Brain microvascular endothelial cell (primary cell): ENCODE measurements around the gene COG5.

Experiments used
- DNase-seq: peaks from one replicate; pipeline ENCODE4 v3.0.0-alpha.2; 2020
- H3K27ac ChIP-seq: fragments of 250-450 bp; sonication (Bioruptor Pico); 2 replicates; pipeline ENCODE4 v1.5.1; 2020; ENCODE audit warnings: mild to moderate bottlenecking, moderate library complexity
- H3K27me3 ChIP-seq: fragments of 250-450 bp; sonication (Bioruptor Pico); replicated peaks from 2 replicates; pipeline ENCODE4 v1.5.1; 2020; ENCODE audit warnings: mild to moderate bottlenecking
- H3K36me3 ChIP-seq: fragments of 250-450 bp; sonication (Bioruptor Pico); replicated peaks from 2 replicates; pipeline ENCODE4 v1.5.1; 2020; ENCODE audit warnings: mild to moderate bottlenecking
- H3K4me3 ChIP-seq: 2 replicates; pipeline ENCODE4 v1.5.1; 2011; ENCODE audit warnings: low read depth, mild to moderate bottlenecking, control low read depth, low read length, moderate library complexity
- CTCF ChIP-seq: IDR thresholded peaks from 2 replicates; pipeline ENCODE4 v1.5.1; 2011; ENCODE audit warnings: low read depth, mild to moderate bottlenecking, moderate library complexity, low read length, control low read depth, inconsistent platforms; ENCODE audit errors: missing control alignments
- in situ Hi-C: cut with HindIII; loops from 2 replicates; pipeline ENCODE4 v1.10.0; 2017; ENCODE audit warnings: low sequenced_read_pairs, low pct_ligation_motif_present

Gene COG5

GRCh38 chr7:107326061-107326460 is 237.7 kb downstream of the COG5 start:
- in situ Hi-C loops: no loop called here
- no peak overlapping the region for H3K4me3 ChIP-seq

DNA sequence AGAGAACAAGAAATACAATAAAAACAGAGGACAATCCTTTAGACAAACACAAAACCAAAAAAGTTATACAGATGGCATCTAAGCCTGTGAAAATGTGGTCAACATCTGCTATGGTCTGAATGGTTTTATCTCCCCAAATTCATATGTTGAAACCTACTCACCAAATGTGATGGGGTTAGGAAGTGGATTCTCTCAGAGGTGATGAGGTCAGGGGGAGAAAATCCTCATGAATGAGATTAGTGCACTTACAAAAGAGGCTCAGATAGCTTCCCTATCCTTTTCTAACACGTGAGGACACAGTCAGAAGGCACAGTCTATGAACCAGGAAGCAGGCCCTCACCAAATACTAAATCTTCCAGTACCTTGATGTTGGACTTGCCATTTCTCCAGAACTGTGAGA is 241.7 kb downstream of the COG5 start:
- Histone ChIP-seq H3K27me3 (no peaks in the 10 kb centered on the region), H3K36me3 (no peaks in the 10 kb centered on the region), H3K27ac (no peak overlapping the region), H3K4me3 (no peak overlapping the region)
- DNase-seq: no peak
- in situ Hi-C loops: no loop called here
- TF ChIP-seq CTCF: no peak

More at GRCh38 chr7:107326061-107326460, 237.7 kb downstream of the COG5 start:
- Histone ChIP-seq H3K36me3 (no peaks in the 10 kb centered on the region), H3K27me3 (no peaks in the 10 kb centered on the region), H3K27ac (no peak overlapping the region)
- DNase-seq: no peak
- TF ChIP-seq CTCF: no peak

- TF ChIP-seq CTCF: no peak
- Histone ChIP-seq H3K4me3 (no peak overlapping the region), H3K36me3 (no peaks in the 10 kb centered on the region), H3K27ac (no peak overlapping the region), H3K27me3 (no peaks in the 10 kb centered on the region)
- DNase-seq: no peak
- in situ Hi-C loops: no loop called here
Observed at GRCh38 chr7:107321611-107322010, 242.1 kb downstream of the COG5 start.

- Histone ChIP-seq H3K4me3 (no peak overlapping the region), H3K27me3 (no peaks in the 10 kb centered on the region), H3K27ac (no peak overlapping the region), H3K36me3 (no peaks in the 10 kb centered on the region)
- in situ Hi-C loops: no loop called here
- no peak for DNase-seq
- no peak for TF ChIP-seq CTCF
Observed at GRCh38 chr7:107319724-107320228, 243.9 kb downstream of the COG5 start.

GRCh38 chr7:107318523-107319160 is 245.1 kb downstream of the COG5 start:
- no peak for TF ChIP-seq CTCF
- Histone ChIP-seq H3K27ac (no peak overlapping the region), H3K4me3 (no peak overlapping the region), H3K27me3 (no peaks in the 10 kb centered on the region), H3K36me3 (no peaks in the 10 kb centered on the region)
- in situ Hi-C loops: no loop called here
- DNase-seq: peak; percentile 38

DNA sequence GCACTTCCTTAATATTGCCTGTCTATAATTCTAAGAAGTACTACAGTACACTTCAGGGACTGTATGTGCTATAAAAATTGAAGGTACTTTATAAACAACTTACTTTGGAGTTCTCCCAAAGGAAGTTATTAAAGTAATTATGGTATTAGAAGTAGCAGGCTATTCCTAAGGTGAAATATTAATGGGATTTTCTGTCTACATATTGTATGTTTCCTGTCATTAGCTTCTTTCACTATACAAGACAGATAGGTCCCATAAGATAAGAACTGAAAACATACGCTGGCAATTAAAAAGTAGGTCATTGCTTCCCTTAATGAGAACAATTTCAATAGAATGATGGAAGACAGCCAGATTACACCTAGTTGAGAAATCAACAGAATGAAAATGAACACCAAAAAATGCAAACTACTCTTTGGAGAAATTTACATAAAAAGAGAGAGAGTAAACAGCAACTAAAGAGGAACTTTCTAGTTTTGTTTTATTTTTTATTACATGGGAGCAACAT is 248.0 kb downstream of the COG5 start:
- Histone ChIP-seq H3K4me3 (no peak overlapping the region), H3K36me3 (no peaks in the 10 kb centered on the region), H3K27ac (no peak overlapping the region), H3K27me3 (no peaks in the 10 kb centered on the region)
- TF ChIP-seq CTCF: no peak
- in situ Hi-C loops: no loop called here
- no peak for DNase-seq
